GM19372 (cell line): ENCODE data around the gene ITSN2.

Source experiments
- ATAC-seq: cut with Tn5 transposase; IDR thresholded peaks from one replicate; pipeline ENCODE4 v1.9.1; 2021; ENCODE audit warnings: mild to moderate bottlenecking, low read depth, moderate library complexity; ENCODE audit not compliant: unreplicated experiment

Gene ITSN2

DNA sequence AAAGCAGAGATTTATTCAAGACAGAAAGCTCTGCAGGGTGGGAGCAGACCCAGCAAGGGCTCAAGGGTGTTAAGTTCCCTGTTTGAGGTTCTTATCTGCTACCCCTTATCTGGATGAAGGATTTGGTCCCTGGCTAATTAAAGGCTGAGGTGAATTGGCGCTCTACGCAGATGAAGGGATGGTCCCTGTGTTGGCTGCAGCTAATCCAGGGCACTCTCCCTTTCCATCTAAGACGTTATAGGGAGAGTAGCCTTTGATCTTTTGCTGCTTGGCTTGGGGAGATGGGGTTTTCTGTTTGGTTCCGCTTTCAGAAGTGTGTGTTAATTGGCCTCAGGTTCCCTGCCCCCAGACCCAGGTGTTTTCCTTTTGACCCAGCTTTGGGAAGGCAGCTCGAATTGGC lies 168.5 kb downstream of the ITSN2 start:
- ATAC-seq: no peak

GRCh38 chr2:24191156-24191555 lies 169.2 kb downstream of the ITSN2 start:
- no peak for ATAC-seq

DNA sequence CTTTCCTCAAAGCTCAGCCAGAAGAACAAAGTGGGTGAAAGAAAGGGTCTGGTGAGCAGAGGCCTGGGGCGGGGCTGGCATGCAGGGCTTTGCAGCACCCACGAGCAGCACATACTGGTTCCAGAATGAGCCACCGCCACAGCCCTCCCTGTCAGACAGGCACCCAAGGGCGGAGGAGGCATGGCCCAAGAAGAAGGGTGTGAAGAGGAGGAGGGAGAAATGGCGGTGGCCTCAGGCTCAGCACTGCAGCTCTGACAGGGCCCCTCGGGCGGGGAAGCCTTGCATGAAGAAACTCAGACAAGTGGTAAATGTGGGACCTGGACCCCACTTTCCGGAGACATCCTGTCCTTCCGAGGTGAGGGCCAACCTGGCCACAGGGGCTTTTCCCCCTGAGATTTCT lies 169.8 kb downstream of the ITSN2 start:
- no peak for ATAC-seq

- ATAC-seq: no peak
Measured at GRCh38 chr2:24189551-24189950, 170.8 kb downstream of the ITSN2 start.

DNA sequence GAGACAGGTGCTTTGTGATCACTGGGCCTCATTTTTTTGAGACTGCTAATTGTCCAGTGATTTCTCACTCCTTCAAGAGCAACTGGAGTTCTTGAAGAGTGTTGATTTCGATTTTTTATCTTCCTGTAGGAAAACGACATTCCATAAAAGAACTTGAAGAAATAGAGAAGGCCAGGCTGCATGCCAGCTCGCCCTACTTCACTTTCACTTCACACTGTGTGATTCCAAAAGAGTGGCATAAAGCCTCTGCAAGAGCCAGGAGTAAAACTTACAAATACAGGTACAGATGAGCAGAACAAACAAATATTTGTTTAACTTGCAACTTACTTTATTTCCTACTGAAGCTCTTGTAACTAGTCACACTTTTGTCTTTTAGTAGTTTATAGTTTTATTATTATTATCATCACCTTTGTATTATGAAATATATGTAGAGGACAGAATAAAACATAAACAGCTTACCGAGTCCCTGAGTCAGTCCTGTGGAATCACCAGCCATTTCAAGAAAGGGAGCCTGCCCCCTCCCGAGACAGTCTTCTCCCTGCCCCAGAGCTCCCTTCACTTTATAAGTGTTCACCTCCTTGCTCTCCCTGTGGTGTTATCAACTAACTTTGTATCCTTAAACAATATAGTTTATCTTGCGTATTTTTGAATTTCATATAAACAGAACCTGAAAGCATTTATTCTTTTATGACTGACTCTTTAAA lies 176.8 kb downstream of the ITSN2 start:
- no peak for ATAC-seq

- ATAC-seq: no peak
Measured at GRCh38 chr2:24182507-24182906, 177.8 kb downstream of the ITSN2 start.

DNA sequence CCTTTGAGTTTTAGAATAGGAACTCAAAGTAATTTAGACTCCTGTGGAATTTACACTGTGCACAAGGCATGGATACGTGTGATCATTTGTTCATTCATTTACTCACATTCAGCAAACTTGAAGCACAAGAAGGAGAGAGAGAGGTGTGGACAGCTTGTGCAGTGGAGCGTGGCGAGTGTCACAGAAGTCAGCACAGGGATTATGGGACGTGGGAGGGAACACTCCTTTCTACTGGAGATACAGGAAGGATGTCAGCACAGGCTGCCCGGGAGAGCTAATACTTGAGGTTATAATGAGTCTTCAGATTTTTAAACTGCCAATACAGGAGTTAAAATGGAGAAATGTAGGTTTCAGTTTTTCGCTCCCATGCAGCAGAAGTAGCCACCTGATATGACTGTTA lies 178.5 kb downstream of the ITSN2 start:
- ATAC-seq: no peak

DNA sequence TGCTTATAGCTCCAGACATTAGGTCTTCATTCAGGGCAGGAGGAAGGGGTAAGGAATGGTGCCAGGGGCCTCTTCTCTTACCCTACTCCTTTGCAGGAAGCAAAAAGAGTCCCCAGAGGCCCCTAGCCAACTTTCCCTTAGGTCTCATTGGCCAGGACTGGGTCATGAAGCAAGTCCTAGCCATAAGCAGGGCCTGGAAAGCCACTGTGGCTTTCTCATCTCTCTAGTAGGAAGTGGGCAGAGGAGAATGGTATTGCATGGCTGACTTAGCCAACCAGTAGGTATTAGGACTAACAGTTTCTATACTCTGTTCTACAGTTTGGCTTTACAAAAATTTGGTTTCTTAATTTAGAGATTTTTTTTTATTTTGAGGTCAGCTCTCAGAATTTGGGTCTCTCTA lies 180.7 kb downstream of the ITSN2 start:
- ATAC-seq: no peak

- no peak for ATAC-seq
Measured at GRCh38 chr2:24176326-24176725, 184.0 kb downstream of the ITSN2 start.

- no peak for ATAC-seq
Measured at GRCh38 chr2:24175631-24176187, 184.6 kb downstream of the ITSN2 start.

DNA sequence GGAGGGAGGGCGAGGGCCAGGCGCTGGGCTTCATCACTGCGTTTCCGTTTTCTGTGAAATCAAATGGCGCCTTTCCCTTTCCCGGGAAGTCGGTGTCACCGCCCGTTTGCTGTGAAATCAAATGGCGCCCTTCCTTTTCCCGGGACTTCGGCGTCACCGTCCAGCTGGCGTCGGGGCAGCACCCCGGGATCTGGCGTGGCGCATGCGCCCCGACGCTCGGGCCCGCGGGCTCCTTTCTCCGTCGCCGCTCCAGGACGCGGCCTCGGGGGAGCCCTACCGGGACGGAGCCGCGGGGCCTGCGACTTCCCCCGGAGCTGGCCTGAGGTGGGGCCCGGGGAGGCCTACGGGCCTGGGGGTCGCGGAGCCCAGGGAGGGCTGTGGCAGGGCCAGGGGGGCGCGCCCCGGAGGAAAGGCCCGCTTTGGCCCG lies 185.5 kb downstream of the ITSN2 start, which contains the start of gene FAM228A:
Gene FAM228A (plus strand): TSS at position 203 of the 427 bp plus-strand sequence. CDS start 428 bp downstream, outside the sequence.
- no peak for ATAC-seq

DNA sequence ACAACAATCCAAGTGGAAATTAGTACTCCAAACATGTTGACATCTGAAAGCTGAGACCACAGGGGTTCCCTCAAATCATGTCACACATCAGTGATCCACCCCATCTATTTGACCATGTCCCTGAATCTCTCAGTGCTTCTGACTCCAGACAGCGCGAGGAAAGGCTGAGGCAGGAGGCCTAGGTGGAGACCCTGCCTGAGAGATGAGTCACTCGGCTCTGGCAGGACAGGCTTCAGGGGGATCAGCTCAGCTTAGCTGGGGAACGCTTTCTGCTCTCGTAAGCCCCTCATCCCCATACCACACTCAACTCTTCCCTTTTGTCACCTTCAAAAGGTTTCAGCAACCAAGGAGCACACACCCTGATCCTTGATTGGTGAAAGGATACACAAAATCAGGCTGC lies 191.3 kb downstream of the ITSN2 start:
- no peak for ATAC-seq

- ATAC-seq: peak; percentile 75
Measured at GRCh38 chr2:24164416-24164973, 195.8 kb downstream of the ITSN2 start.

- no peak for ATAC-seq
Measured at GRCh38 chr2:24163601-24164000, 196.7 kb downstream of the ITSN2 start.

DNA sequence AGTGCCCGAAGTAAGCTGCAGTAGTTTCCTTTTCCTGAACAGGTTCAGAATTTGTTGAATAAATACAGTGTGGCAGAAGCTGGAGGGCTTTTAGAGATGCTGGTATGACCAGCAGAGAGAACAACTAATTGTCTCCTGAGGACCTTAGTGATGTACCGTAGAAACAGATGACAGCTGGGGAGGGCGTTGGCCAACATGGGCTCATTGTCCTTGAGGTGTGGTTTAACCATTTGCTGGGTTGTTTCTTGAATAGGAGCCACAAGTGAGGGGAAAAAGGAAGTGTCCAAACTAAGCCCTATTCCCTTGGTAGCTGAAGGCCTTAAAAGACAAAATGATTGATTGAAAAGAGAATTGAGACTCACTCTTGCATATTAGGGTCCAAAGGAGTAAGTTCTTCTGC lies 197.2 kb downstream of the ITSN2 start:
- no peak for ATAC-seq

- no peak for ATAC-seq
Measured at GRCh38 chr2:24162494-24162893, 197.8 kb downstream of the ITSN2 start.

DNA sequence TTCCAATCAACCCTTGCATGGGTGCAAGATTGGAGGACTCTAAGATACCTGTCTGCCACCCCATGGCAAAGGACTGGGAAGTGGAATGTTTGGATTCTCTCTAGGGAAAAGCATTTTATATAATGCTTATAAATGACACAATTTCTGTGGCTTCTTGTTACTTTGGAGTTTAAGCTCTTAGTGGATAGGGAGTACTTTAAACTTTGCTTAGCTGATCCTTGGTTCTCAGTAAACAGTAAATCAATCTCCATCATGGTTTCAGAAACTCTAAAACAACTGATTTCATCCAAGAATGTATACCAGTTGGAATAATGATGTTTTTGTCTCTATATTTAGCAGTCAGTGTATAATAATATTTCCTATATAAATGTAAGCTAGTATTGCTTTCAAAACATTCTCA lies 199.6 kb downstream of the ITSN2 start:
- ATAC-seq: no peak

- no peak for ATAC-seq
Measured at GRCh38 chr2:24159708-24160107, 200.6 kb downstream of the ITSN2 start.

DNA sequence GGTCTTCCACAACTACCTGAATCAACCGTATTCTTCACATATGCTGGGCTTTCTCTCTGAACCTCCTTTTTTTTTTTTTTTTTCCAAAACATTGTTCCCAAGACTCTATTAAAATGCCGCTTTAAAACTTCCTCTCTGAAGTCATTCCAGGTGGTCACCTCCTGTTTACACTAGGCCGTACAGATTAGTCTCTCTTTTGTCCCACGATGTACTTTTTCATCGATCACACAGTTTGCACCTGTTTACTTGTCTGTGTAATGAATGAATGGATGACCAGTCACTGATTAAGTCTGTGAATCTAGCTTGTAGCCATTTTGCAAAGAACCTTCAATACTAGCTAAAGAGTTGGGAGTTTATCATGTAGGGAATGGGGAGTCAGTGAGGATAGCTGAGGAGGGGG lies 202.2 kb downstream of the ITSN2 start:
- no peak for ATAC-seq

DNA sequence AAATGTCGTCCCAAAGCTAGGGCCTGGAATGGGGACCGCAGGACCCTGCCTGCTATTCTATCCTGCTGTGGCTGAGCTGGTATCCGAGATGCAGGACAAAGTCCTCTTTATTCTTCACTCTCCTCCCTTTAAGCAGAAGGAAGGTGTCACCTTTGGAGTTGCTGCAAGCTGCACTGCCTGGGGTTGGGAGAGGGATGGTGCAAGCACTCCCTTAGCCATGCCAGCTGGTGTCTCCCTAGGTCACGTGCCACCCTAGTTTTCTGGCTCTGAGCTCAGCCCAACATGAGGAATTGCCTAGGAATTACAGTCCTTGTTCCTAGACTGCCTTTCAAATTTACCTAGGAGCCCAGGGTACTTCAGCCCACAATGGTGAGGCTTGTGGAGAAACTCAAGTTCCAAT lies 206.9 kb downstream of the ITSN2 start:
- no peak for ATAC-seq
